Fibroblast of pulmonary artery (primary cell): ENCODE results near the gene LRRC8C.

ENCODE experiments used
- DNase-seq: peaks from one replicate; pipeline ENCODE4 v3.0.0-alpha.2; 2010; ENCODE audit warnings: low read depth
- H3K4me3 ChIP-seq: replicated peaks from 2 replicates; pipeline ENCODE4 v1.5.1; 2011; ENCODE audit warnings: low read depth, mild to moderate bottlenecking, control low read depth, low read length, moderate library complexity
- CTCF ChIP-seq: IDR thresholded peaks from 2 replicates; pipeline ENCODE4 v1.5.1; 2011; ENCODE audit warnings: mild to moderate bottlenecking, control low read depth, low read length, inconsistent platforms; ENCODE audit errors: missing control alignments

Gene LRRC8C

GRCh38 chr1:89659322-89660081 lies 26.6 kb downstream of the LRRC8C start:
- no peak overlapping the region for H3K4me3 ChIP-seq
- DNase-seq: no peak
- no peak for TF ChIP-seq CTCF

GRCh38 chr1:89660224-89661061 lies 27.5 kb downstream of the LRRC8C start:
- TF ChIP-seq CTCF: no peak
- no peak for DNase-seq
- H3K4me3 ChIP-seq: no peak overlapping the region

GRCh38 chr1:89665941-89666340 lies 33.0 kb downstream of the LRRC8C start:
- no peak for TF ChIP-seq CTCF
- H3K4me3 ChIP-seq: no peak overlapping the region
- no peak for DNase-seq

GRCh38 chr1:89666640-89667039 lies 33.7 kb downstream of the LRRC8C start:
- DNase-seq: no peak
- TF ChIP-seq CTCF: no peak
- H3K4me3 ChIP-seq: no peak overlapping the region

- no peak for TF ChIP-seq CTCF
- H3K4me3 ChIP-seq: no peak overlapping the region
- DNase-seq: no peak
These were observed 34.8 kb downstream of the LRRC8C start for GRCh38 chr1:89667691-89668090.

GRCh38 chr1:89668961-89669360 lies 36.0 kb downstream of the LRRC8C start:
- no peak overlapping the region for H3K4me3 ChIP-seq
- no peak for TF ChIP-seq CTCF
- no peak for DNase-seq
